Adipocyte (in vitro differentiated cells): ENCODE data around the gene APOM.

ENCODE experiments used
- DNase-seq: peaks from one replicate; pipeline ENCODE4 v3.0.0-alpha.2; 2015; ENCODE audit warnings: low read depth
- H3K27me3 ChIP-seq: replicated peaks from 2 replicates; pipeline ENCODE4 v1.7.0; 2013; ENCODE audit warnings: mild to moderate bottlenecking, low read length, moderate library complexity; ENCODE audit not compliant: control insufficient read depth, insufficient read depth
- H3K36me3 ChIP-seq: 2 replicates; pipeline ENCODE4 v1.7.0; 2013; ENCODE audit warnings: low read length, mild to moderate bottlenecking, moderate library complexity; ENCODE audit not compliant: control insufficient read depth, insufficient read depth, severe bottlenecking
- H3K4me1 ChIP-seq: 2 replicates; pipeline ENCODE4 v1.7.0; 2013; ENCODE audit warnings: mild to moderate bottlenecking, low read length, moderate library complexity; ENCODE audit not compliant: control insufficient read depth, insufficient read depth
- H3K4me3 ChIP-seq: 2 replicates; pipeline ENCODE4 v1.7.0; 2013; ENCODE audit warnings: mild to moderate bottlenecking, low read length, moderate library complexity
- H3K9ac ChIP-seq: 2 replicates; pipeline ENCODE4 v1.7.0; 2013; ENCODE audit warnings: mild to moderate bottlenecking, low read length, moderate library complexity
- H3K9me3 ChIP-seq: 2 replicates; pipeline ENCODE4 v1.7.0; 2013; ENCODE audit warnings: mild to moderate bottlenecking, low read length, moderate library complexity; ENCODE audit not compliant: control insufficient read depth

Gene APOM

GRCh38 chr6:31642798-31643570 is 12.7 kb upstream of the APOM start:
- no peak for DNase-seq
- Histone ChIP-seq H3K9me3 (no peaks in the 10 kb centered on the region), H3K27me3 (no peaks in the 10 kb centered on the region), H3K36me3 (peaks cover 93% of the 10 kb centered on the region), H3K4me3 (no peak overlapping the region), H3K4me1 (peaks cover 13% of the 10 kb centered on the region), H3K9ac (no peak overlapping the region)

DNA sequence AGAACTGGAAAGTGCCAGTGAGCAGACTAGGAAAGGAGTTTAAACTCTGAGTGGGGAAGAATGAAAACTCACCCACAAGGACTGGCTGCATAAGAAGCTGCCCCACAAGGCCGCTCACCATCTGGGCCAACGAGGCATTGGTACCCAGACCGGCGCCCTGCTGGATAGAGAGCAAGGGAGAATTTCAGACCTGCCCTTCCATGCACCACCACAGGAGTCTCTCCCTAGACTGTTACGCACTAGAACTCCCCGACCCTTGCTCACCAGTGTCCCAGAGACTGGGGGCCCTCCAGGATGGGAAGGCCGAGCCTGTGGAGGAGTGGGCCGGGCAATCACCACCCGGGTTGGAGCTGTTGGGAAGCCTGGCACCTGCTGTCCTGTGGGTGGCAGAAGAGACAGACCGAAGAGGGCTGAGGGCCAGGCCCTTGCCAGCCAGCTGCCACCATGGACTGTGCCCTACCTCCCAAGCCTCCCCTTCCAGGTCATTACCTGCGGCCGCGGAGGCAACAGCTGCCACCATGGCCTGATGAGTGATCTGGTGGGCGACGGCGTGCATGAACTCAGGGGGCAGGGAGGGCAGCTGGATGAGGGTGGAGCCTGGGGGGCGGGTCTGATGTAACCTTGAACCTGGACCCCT is 11.8 kb upstream of the APOM start:
- H3K4me3 ChIP-seq = no peak overlapping the region
- peaks cover 12% of the 10 kb centered on the region for H3K4me1 ChIP-seq
- H3K9ac ChIP-seq = no peak overlapping the region
- DNase-seq = no peak
- H3K9me3 ChIP-seq = no peaks in the 10 kb centered on the region
- H3K36me3 ChIP-seq = peaks cover 93% of the 10 kb centered on the region
- no peaks in the 10 kb centered on the region for H3K27me3 ChIP-seq

- H3K27me3 ChIP-seq = no peaks in the 10 kb centered on the region
- no peaks in the 10 kb centered on the region for H3K9me3 ChIP-seq
- peaks cover 86% of the 10 kb centered on the region for H3K36me3 ChIP-seq
- no peak overlapping the region for H3K9ac ChIP-seq
- no peak for DNase-seq
- H3K4me3 ChIP-seq = no peak overlapping the region
- H3K4me1 ChIP-seq = no peaks in the 10 kb centered on the region
These were observed 10.4 kb upstream of the APOM start for GRCh38 chr6:31645325-31645724.

GRCh38 chr6:31651602-31652191 is 4.0 kb upstream of the APOM start:
- peaks cover 31% of the 10 kb centered on the region for H3K36me3 ChIP-seq
- peak overlapping the region; percentile 90 for H3K4me3 ChIP-seq
- peak overlapping the region; percentile 88 for H3K9ac ChIP-seq
- DNase-seq = peak; percentile 86
- no peaks in the 10 kb centered on the region for H3K27me3 ChIP-seq
- no peaks in the 10 kb centered on the region for H3K9me3 ChIP-seq
- peaks cover 14% of the 10 kb centered on the region for H3K4me1 ChIP-seq

DNA sequence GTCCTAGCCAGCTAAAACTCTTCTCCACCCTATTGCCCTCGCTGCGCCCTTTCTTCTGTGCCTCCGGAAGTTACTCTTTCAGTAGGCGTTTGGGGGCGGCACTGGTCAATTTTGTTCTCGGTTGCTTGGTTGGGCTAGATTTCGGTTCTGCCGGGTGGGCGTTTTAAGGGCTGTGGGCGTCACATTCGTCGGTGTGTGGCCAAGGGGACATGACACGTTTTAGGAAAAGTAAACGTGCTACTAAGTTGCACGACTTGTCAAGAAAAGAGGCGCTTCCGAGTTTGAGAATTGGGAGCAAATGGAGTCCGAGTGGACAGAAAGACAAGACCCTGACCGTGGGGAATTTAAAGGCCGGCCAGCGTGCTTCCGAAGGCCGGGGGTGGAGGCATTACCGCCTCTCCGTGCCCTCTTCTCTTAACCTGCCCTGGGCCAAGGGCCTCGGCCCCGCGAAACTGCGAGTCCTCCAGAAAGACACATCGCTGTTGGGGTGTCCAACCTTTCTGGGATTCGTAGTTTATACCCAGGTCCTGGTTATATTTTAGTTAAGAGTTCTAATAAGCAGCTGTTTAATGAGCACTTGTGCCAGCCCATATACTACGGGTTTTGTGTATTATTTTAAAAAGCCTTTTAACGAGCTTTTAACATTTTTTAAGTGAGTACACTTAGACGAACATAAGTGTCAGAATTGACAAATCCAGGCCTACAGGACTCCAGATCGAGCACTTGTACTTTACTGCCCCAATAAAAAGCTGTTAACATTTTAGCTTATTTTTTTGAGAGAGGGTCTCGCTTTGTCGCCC is 2.6 kb upstream of the APOM start:
- DNase-seq = peak; percentile 96
- Histone ChIP-seq H3K27me3 (no peaks in the 10 kb centered on the region), H3K36me3 (peaks cover 25% of the 10 kb centered on the region), H3K4me1 (peaks cover 16% of the 10 kb centered on the region), H3K4me3 (peak overlapping the region; percentile 90), H3K9me3 (no peaks in the 10 kb centered on the region), H3K9ac (peak overlapping the region; percentile 88)

DNA sequence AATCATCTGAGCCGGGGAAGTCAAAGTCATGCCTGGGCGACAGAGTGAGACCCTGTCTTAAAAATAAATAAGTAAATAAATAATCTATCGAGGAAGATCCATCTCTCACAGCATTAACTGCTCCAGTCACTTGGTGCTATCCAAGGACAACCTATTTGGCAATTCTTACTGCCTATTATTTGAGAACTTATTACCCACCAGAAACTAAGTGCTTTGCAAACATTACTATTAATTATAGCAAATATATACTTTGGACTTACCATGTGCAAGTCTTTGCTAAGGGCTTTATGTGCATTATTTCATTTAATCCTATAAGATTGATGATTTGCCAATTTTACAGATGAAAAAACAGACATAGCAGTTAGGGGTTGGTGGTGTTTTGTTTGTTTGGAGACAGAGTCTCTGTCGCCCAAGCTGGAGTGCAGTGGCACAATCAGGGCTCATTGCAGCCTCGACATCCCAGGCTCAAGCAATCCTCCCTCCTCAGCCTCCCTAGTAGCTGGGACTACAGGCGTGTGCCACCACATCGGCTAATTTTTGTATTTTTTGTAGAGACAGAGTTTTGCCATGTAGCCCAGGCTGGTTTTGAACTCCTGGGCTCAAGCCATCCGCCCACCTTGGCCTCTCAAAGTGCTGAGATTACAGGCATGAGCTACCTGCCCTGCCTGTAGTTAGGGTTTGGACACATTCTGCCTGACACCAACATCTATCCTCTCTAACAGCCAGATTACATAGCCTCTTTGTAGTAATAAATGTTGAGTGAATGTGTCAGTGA is 933 bp upstream of the APOM start:
- Histone ChIP-seq H3K9ac (no peak overlapping the region), H3K4me3 (no peak overlapping the region), H3K4me1 (peaks cover 31% of the 10 kb centered on the region), H3K36me3 (peaks cover 10% of the 10 kb centered on the region), H3K27me3 (no peaks in the 10 kb centered on the region), H3K9me3 (no peaks in the 10 kb centered on the region)
- DNase-seq = no peak

GRCh38 chr6:31657406-31658157 is 1.9 kb downstream of the APOM start:
- peaks cover 31% of the 10 kb centered on the region for H3K4me1 ChIP-seq
- no peak for DNase-seq
- no peaks in the 10 kb centered on the region for H3K27me3 ChIP-seq
- H3K4me3 ChIP-seq = no peak overlapping the region
- no peaks in the 10 kb centered on the region for H3K9me3 ChIP-seq
- H3K9ac ChIP-seq = no peak overlapping the region
- peaks cover 20% of the 10 kb centered on the region for H3K36me3 ChIP-seq

- Histone ChIP-seq H3K9me3 (no peaks in the 10 kb centered on the region), H3K36me3 (peaks cover 20% of the 10 kb centered on the region), H3K27me3 (no peaks in the 10 kb centered on the region), H3K4me3 (no peak overlapping the region), H3K9ac (no peak overlapping the region), H3K4me1 (peaks cover 36% of the 10 kb centered on the region)
- no peak for DNase-seq
These were observed 2.5 kb downstream of the APOM start for GRCh38 chr6:31658158-31658688.

DNA sequence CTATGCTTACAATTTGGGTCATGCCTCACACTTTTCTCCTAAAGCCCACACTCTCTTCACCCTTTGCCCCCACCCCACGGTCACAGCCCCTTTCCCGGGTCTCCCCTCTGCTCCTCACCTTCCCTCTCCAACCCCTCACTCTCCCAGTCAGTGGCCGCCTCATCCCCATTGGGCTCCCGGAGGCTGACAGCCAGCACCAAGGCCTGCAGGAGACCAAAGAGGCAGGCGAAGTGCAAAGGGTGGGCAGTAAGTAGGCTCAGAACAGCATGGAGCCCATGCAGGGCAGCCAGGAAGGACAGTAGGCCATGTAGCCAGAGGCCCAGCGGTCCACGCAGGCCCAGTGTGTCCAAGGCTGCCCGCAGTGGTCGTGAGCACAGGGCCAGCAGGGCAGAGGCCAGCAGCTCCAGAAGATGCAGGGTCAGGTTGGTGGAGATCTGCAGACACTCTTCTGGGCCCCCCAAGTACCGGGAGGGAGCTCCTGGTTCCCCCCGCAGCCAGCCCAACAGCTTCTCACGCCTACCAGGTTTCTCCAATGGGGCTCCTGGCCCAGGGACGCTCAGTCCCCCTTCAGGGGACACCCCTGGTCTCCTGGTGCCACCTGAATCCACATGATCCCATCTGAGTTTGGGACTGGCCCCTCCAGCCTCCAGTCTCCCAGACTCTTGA is 3.4 kb downstream of the APOM start:
- DNase-seq = no peak
- H3K4me1 ChIP-seq = peaks cover 39% of the 10 kb centered on the region
- peak overlapping the region; percentile 97 for H3K9ac ChIP-seq
- no peaks in the 10 kb centered on the region for H3K9me3 ChIP-seq
- peaks cover 20% of the 10 kb centered on the region for H3K36me3 ChIP-seq
- H3K27me3 ChIP-seq = no peaks in the 10 kb centered on the region
- peak overlapping the region; percentile 98 for H3K4me3 ChIP-seq
